Mesodermal cell (in vitro differentiated cells): ENCODE results near the gene TCP1.
"Not testable (repeated sequence)": the region's sequence is repeated elsewhere in the genome, so short reads cannot be mapped to it uniquely, and the experiment has no call there.

ENCODE experiments used
- H3K27ac ChIP-seq: 2 replicates; pipeline ENCODE4 v1.7.0; 2013; ENCODE audit warnings: mild to moderate bottlenecking, low read depth, low read length, moderate library complexity; ENCODE audit not compliant: severe bottlenecking
- H3K36me3 ChIP-seq: 2 replicates; pipeline ENCODE4 v1.7.1; 2013; ENCODE audit warnings: mild to moderate bottlenecking, low read length, moderate library complexity; ENCODE audit not compliant: control insufficient read depth, insufficient read depth
- H3K4me1 ChIP-seq: one replicate; pipeline ENCODE4 v1.7.1; 2013; ENCODE audit warnings: mild to moderate bottlenecking, low read length; ENCODE audit not compliant: insufficient read depth, control insufficient read depth, poor library complexity, severe bottlenecking
- H3K4me3 ChIP-seq: 2 replicates; pipeline ENCODE4 v1.7.0; 2013; ENCODE audit warnings: low read length, control low read depth, mild to moderate bottlenecking; ENCODE audit not compliant: insufficient read depth, poor library complexity, severe bottlenecking; ENCODE audit errors: extremely low read depth
- H3K9me3 ChIP-seq: 2 replicates; pipeline ENCODE4 v1.7.1; 2013; ENCODE audit warnings: mild to moderate bottlenecking, low read length, moderate library complexity; ENCODE audit not compliant: control insufficient read depth
- WGBS, 2 experiments: methylation state at CpG; one replicate each; pipeline ENCODE4 v1.1.5; 2013; ENCODE audit warnings: missing lambda C conversion rate in 2 of 2; ENCODE audit not compliant: insufficient coverage in 2 of 2; 5-methylcytosine and 5-hydroxymethylcytosine counted together

The TCP1 gene

GRCh38 chr6:159816775-159817174, 27.4 kb upstream of the TCP1 start:
- H3K4me1 ChIP-seq, H3K36me3 ChIP-seq, H3K9me3 ChIP-seq, H3K4me3 ChIP-seq, H3K27ac ChIP-seq: not testable (repeated sequence)
- WGBS, 2 experiments: 93% methylated on average over 3 of the region's 3 CpGs; no CpG with 5 or more reads in 1 of the 2 experiments

GRCh38 chr6:159815410-159815809, 26.0 kb upstream of the TCP1 start:
- Histone ChIP-seq H3K4me1 (no peaks in the 10 kb centered on the region), H3K9me3 (no peaks in the 10 kb centered on the region), H3K27ac (no peak overlapping the region)

DNA sequence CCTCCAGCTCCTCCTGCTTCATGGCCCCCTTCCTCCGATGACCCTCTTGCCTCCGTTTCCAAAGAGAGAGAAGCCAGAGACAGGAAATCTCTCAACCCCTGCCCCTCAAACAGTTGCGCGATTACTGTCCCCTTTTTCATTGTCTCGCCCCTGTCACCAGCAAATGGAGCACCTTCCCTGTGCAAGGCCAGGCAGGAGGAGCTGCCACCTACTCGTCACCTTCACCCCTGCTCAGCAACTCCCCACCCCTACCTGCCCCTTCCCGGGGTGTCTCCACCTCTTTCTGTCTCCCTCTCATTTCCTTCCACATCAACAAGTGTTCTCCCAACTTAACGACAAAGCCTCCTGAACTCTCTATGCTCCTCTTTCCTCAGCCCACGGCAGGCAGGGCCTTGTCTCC, 24.4 kb upstream of the TCP1 start:
- H3K36me3 ChIP-seq: no peaks in the 10 kb centered on the region
- 89 to 93% methylated on average over 8 to 9 of the region's 9 CpGs for whole genome bisulfite sequencing, 2 experiments
- no peak overlapping the region for H3K4me3 ChIP-seq

More at GRCh38 chr6:159815410-159815809, 26.0 kb upstream of the TCP1 start:
- 69 to 75% methylated on average over 6 of the region's 6 CpGs for WGBS, 2 experiments
- Histone ChIP-seq H3K4me3 (no peak overlapping the region), H3K36me3 (no peaks in the 10 kb centered on the region)

GRCh38 chr6:159809149-159809548, 19.7 kb upstream of the TCP1 start:
- H3K36me3 ChIP-seq: no peaks in the 10 kb centered on the region
- 80 to 100% methylated on average over 1 to 2 of the region's 4 CpGs for WGBS, 2 experiments
- H3K4me1 ChIP-seq: peaks cover 6% of the 10 kb centered on the region
- no peak overlapping the region for H3K4me3 ChIP-seq
- no peak overlapping the region for H3K27ac ChIP-seq
- H3K9me3 ChIP-seq: no peaks in the 10 kb centered on the region

More for the DNA sequence above, 24.4 kb upstream of the TCP1 start:
- H3K9me3 ChIP-seq: no peaks in the 10 kb centered on the region
- no peaks in the 10 kb centered on the region for H3K4me1 ChIP-seq
- H3K27ac ChIP-seq: no peak overlapping the region

GRCh38 chr6:159808647-159809046, 19.2 kb upstream of the TCP1 start:
- WGBS, 2 experiments: 100% methylated on average over 3 of the region's 6 CpGs
- no peak overlapping the region for H3K4me3 ChIP-seq
- no peaks in the 10 kb centered on the region for H3K36me3 ChIP-seq
- H3K4me1 ChIP-seq: peaks cover 6% of the 10 kb centered on the region
- no peak overlapping the region for H3K27ac ChIP-seq
- H3K9me3 ChIP-seq: no peaks in the 10 kb centered on the region

- H3K27ac ChIP-seq: no peak overlapping the region
- peaks cover 6% of the 10 kb centered on the region for H3K4me1 ChIP-seq
- no peak overlapping the region for H3K4me3 ChIP-seq
- 100% methylated on average over 2 of the region's 5 CpGs; no CpG with 5 or more reads in 1 of the 2 experiments for WGBS, 2 experiments
- H3K36me3 ChIP-seq: no peaks in the 10 kb centered on the region
- no peaks in the 10 kb centered on the region for H3K9me3 ChIP-seq
Measured at GRCh38 chr6:159807150-159807858, 17.9 kb upstream of the TCP1 start.

DNA sequence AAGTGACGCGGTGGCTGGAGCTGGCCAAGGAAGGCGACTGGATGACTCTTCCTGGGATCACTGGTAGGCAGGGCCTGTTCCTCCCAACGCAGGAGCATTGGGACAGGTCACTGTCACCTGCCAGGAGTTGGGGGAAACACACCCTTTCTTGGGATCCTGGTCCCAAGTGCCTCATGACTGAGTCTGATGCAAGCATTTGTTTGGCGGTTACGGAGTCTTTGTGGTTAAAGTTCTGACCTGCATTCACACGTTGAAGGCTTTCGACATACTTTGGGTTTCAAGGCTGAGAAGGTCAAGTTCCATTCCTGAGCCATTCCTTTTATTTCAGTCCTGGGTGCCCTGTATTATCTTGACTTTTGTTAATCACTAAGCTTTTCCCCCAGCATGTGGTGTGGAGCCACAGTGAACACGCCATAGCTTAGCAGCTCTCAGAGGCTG, 16.6 kb upstream of the TCP1 start:
- Histone ChIP-seq H3K4me3 (no peak overlapping the region), H3K9me3 (no peaks in the 10 kb centered on the region), H3K27ac (no peak overlapping the region), H3K36me3 (no peaks in the 10 kb centered on the region), H3K4me1 (peaks cover 6% of the 10 kb centered on the region)
- 92 to 97% methylated on average over 8 to 9 of the region's 9 CpGs for WGBS, 2 experiments

GRCh38 chr6:159805440-159806020, 16.1 kb upstream of the TCP1 start:
- Histone ChIP-seq H3K4me1 (peaks cover 6% of the 10 kb centered on the region), H3K4me3 (no peak overlapping the region), H3K27ac (no peak overlapping the region), H3K36me3 (no peaks in the 10 kb centered on the region), H3K9me3 (no peaks in the 10 kb centered on the region)
- WGBS, 2 experiments: 89 to 93% methylated on average over 4 to 5 of the region's 6 CpGs

- 91 to 95% methylated on average over 6 to 8 of the region's 10 CpGs for WGBS, 2 experiments
- H3K4me3 ChIP-seq: no peak overlapping the region
- H3K4me1 ChIP-seq: peaks cover 6% of the 10 kb centered on the region
- H3K36me3 ChIP-seq: peaks cover 6% of the 10 kb centered on the region
- no peak overlapping the region for H3K27ac ChIP-seq
- no peaks in the 10 kb centered on the region for H3K9me3 ChIP-seq
Measured at GRCh38 chr6:159804504-159804903, 15.1 kb upstream of the TCP1 start.

DNA sequence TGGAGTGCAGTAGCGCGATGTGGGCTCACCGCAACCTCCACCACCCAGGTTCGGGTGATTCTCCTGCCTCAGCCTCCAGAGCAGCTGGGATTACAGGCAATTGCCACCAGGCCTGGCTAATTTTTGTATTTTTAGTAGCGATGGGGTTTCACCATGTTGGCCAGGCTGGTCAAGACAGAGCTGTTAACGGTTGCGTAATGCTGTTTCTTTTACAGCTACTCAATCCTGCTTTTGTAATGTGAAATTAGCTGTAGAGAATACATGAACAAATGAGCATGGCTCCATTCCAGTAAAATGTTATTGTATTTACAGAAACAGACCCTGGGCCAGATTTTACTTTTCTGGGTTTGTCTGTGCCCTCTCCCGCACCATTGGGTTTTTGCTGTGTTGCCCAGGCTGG, 12.5 kb upstream of the TCP1 start:
- no peak overlapping the region for H3K27ac ChIP-seq
- peaks cover 31% of the 10 kb centered on the region for H3K36me3 ChIP-seq
- H3K4me3 ChIP-seq: no peak overlapping the region
- no peaks in the 10 kb centered on the region for H3K4me1 ChIP-seq
- WGBS, 2 experiments: 87 to 88% methylated on average over 2 to 5 of the region's 8 CpGs
- no peaks in the 10 kb centered on the region for H3K9me3 ChIP-seq
